Activated naive CD8-positive, alpha-beta T cell (primary cell): ENCODE data around the gene HS6ST1.

Experiments
- H3K27ac Mint-ChIP-seq: one replicate; pipeline ENCODE4 v1.8.0; 2021; ENCODE audit warnings: mixed read lengths
- H3K27me3 Mint-ChIP-seq: one replicate; pipeline ENCODE4 v1.8.0; 2021; ENCODE audit warnings: mixed read lengths
- H3K36me3 Mint-ChIP-seq: one replicate; pipeline ENCODE4 v1.8.0; 2021; ENCODE audit warnings: mixed read lengths
- H3K4me1 Mint-ChIP-seq: one replicate; pipeline ENCODE4 v1.8.0; 2021; ENCODE audit warnings: low read depth, mixed read lengths
- H3K4me3 Mint-ChIP-seq: one replicate; pipeline ENCODE4 v1.8.0; 2021; ENCODE audit warnings: mild to moderate bottlenecking, mixed read lengths
- H3K9me3 Mint-ChIP-seq: one replicate; pipeline ENCODE4 v1.8.0; 2021; ENCODE audit warnings: low read depth, mixed read lengths

HS6ST1 gene

GRCh38 chr2:128234613-128235012 lies 84.1 kb downstream of the HS6ST1 start:
- no peak overlapping the region for H3K27ac Mint-ChIP-seq
- H3K9me3 Mint-ChIP-seq, result no peaks in the 10 kb centered on the region
- peaks cover 5% of the 10 kb centered on the region for H3K4me1 Mint-ChIP-seq
- no peaks in the 10 kb centered on the region for H3K27me3 Mint-ChIP-seq
- H3K4me3 Mint-ChIP-seq, result no peak overlapping the region
- H3K36me3 Mint-ChIP-seq, result no peaks in the 10 kb centered on the region

- Mint-ChIP-seq H3K9me3 (no peaks in the 10 kb centered on the region), H3K4me3 (peak overlapping the region; percentile 88), H3K27me3 (no peaks in the 10 kb centered on the region), H3K36me3 (no peaks in the 10 kb centered on the region), H3K4me1 (peaks cover 5% of the 10 kb centered on the region), H3K27ac (no peak overlapping the region)
These were observed 84.8 kb downstream of the HS6ST1 start for GRCh38 chr2:128233790-128234395.

DNA sequence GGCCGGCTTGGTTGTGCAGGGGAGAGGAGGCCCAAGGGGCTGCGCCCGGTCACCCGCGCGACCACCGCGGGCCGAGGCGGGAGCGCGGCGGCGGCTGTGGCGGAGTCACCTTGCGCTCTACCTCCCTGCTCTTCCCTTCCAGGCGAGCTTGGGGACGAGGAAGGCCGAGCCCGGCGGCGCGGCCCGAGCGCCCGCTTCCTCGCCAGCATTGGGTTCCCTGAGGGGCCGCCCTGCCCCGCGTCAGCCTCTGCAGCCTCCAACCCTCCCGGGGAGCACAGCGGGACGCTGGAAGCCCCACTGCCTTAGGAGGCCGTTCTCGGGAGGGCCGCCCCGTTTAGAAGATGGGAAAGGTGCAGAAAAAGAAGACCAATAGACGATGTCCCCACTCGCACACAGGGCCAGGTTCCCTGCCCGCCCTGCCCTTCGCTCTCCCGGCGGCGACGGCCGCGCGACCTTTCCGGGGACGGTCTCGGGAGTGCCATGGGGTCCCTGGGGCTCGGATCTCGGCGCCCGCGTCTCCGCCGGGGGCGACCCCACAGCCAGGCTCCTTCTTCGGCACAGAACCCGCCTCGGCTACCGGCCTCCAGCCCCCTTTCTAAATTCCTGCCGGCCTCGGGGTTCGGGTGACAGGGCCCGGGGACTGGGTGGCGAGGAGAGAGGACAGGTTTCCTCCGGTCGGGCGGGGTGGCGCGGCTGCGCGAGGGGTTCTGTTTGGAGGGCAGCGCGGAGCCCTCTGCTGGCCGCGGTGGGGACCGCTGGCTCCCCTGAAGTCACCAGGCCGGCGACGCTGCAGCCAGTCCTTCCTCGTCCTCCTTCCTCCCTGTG lies 85.5 kb downstream of the HS6ST1 start:
- H3K27me3 Mint-ChIP-seq, result no peaks in the 10 kb centered on the region
- H3K4me1 Mint-ChIP-seq, result peaks cover 5% of the 10 kb centered on the region
- no peak overlapping the region for H3K27ac Mint-ChIP-seq
- H3K4me3 Mint-ChIP-seq, result peak overlapping the region; percentile 88
- no peaks in the 10 kb centered on the region for H3K9me3 Mint-ChIP-seq
- no peaks in the 10 kb centered on the region for H3K36me3 Mint-ChIP-seq

GRCh38 chr2:128228894-128229293 lies 89.8 kb downstream of the HS6ST1 start:
- no peaks in the 10 kb centered on the region for H3K9me3 Mint-ChIP-seq
- H3K4me1 Mint-ChIP-seq, result peaks cover 5% of the 10 kb centered on the region
- H3K27me3 Mint-ChIP-seq, result no peaks in the 10 kb centered on the region
- H3K4me3 Mint-ChIP-seq, result no peak overlapping the region
- no peak overlapping the region for H3K27ac Mint-ChIP-seq
- no peaks in the 10 kb centered on the region for H3K36me3 Mint-ChIP-seq

- H3K4me3 Mint-ChIP-seq, result no peak overlapping the region
- H3K27me3 Mint-ChIP-seq, result no peaks in the 10 kb centered on the region
- no peaks in the 10 kb centered on the region for H3K36me3 Mint-ChIP-seq
- peaks cover 2% of the 10 kb centered on the region for H3K4me1 Mint-ChIP-seq
- H3K9me3 Mint-ChIP-seq, result no peaks in the 10 kb centered on the region
- H3K27ac Mint-ChIP-seq, result no peak overlapping the region
These were observed 90.8 kb downstream of the HS6ST1 start for GRCh38 chr2:128227862-128228261.

- no peak overlapping the region for H3K27ac Mint-ChIP-seq
- no peak overlapping the region for H3K4me3 Mint-ChIP-seq
- no peaks in the 10 kb centered on the region for H3K36me3 Mint-ChIP-seq
- H3K27me3 Mint-ChIP-seq, result peaks cover 2% of the 10 kb centered on the region
- no peaks in the 10 kb centered on the region for H3K9me3 Mint-ChIP-seq
- no peaks in the 10 kb centered on the region for H3K4me1 Mint-ChIP-seq
These were observed 98.8 kb downstream of the HS6ST1 start for GRCh38 chr2:128219891-128220290.

DNA sequence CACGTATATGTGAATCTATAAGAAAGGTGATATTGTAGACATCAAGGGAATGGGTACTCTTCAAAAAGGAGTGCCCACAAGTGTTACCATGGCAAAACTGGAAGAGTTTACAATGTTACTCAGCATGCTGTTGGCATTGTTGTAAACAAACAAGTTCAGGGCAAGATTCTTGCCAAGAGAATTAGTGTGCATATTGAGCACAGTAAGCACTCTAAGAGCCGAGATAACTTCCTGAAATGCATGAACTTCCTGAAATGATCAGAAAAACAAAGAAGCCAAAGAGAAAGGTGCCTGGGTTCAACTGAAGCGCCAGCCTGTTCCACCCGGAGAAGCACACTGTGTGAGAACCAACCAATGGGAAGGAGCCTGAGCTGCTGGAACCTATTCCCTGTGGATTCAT lies 101.0 kb downstream of the HS6ST1 start:
- Mint-ChIP-seq H3K4me3 (no peak overlapping the region), H3K36me3 (no peaks in the 10 kb centered on the region), H3K4me1 (no peaks in the 10 kb centered on the region), H3K27ac (no peak overlapping the region), H3K9me3 (no peaks in the 10 kb centered on the region), H3K27me3 (peaks cover 2% of the 10 kb centered on the region)

- no peak overlapping the region for H3K4me3 Mint-ChIP-seq
- no peaks in the 10 kb centered on the region for H3K9me3 Mint-ChIP-seq
- H3K36me3 Mint-ChIP-seq, result no peaks in the 10 kb centered on the region
- peaks cover 2% of the 10 kb centered on the region for H3K27me3 Mint-ChIP-seq
- no peak overlapping the region for H3K27ac Mint-ChIP-seq
- no peaks in the 10 kb centered on the region for H3K4me1 Mint-ChIP-seq
These were observed 102.6 kb downstream of the HS6ST1 start for GRCh38 chr2:128215897-128216642.
